HepG2 (cell line): ENCODE measurements around the gene MOV10L1. TPM values are rescaled to one million over a fixed set of nuclear protein-coding genes. Genes with fewer than 3 reads are reported as not detected.
A peak's percentile ranks its signal among the peaks of the same experiment; 100 is the strongest.

Experiments used
- ATAC-seq: fragments of 200-7000 bp; cut with Tn5 transposase; 3 replicates; pipeline ENCODE4 v1.9.1; 2020; ENCODE audit warnings: mild to moderate bottlenecking, moderate library complexity
- BruUV-seq: library from RNA; stranded (reverse); fragments of 400-500 nt; replicated peaks from 2 replicates; lab custom pipeline; 2021; lab: Mats Ljungman, UMichigan
- CTCF ChIA-PET: fragments of 300-600 bp; formaldehyde crosslinking; extraction: SDS; loops from one replicate; lab custom pipeline; 2021; ENCODE audit warnings: low total read pairs, inconsistent platforms, low intra/inter-chr PET ratio; lab: Yijun Ruan, JAX
- POLR2A ChIA-PET: fragments of 350-600 bp; sonication (Branson Sonifier 250); formaldehyde crosslinking; loops from one replicate; lab custom pipeline; 2020; ENCODE audit warnings: antibody characterized with exemption, inconsistent platforms; lab: Yijun Ruan, JAX
- DNase-seq: peaks from one replicate; pipeline ENCODE4 v3.0.0-alpha.2; 2015; ENCODE audit warnings: low spot score
- FAIRE-seq: peaks from 3 replicates; lab custom pipeline; 2011; peaks lifted over from hg19 to GRCh38; lab: Jason Lieb, UNC
- H2AFZ ChIP-seq: one replicate; pipeline ENCODE4 v1.6.1; 2011; ENCODE audit warnings: low read length, inconsistent platforms
- H3K27ac ChIP-seq: fragments of 300-600 bp; 3 replicates; pipeline ENCODE4 v1.8.0; 2011; ENCODE audit warnings: mixed run types, mild to moderate bottlenecking, mixed read lengths, low read length, inconsistent platforms; ENCODE audit not compliant: insufficient read depth; ENCODE audit errors: extremely low read length
- H3K27me3 ChIP-seq, 2 experiments: fragments of 200-600 bp in 1 of 2; 2 replicates in 1 of 2; 3 replicates in 1 of 2; pipeline versions ENCODE4 v1.6.0 to v1.8.0; 2011; ENCODE audit warnings: low read length in 2 of 2, mild to moderate bottlenecking in 2 of 2, moderate library complexity in 2 of 2, inconsistent platforms in 1 of 2; ENCODE audit not compliant: insufficient read depth in 2 of 2, control insufficient read depth in 1 of 2
- H3K36me3 ChIP-seq, 2 experiments: fragments of 200-600 bp in 1 of 2; replicated peaks in 1 of 2; 2 replicates in 1 of 2; 3 replicates in 1 of 2; pipeline versions ENCODE4 v1.5.1 to v1.8.0; 2011; ENCODE audit warnings: low read length in 2 of 2, inconsistent platforms in 1 of 2; ENCODE audit not compliant: insufficient read depth in 2 of 2, control insufficient read depth in 1 of 2
- H3K4me1 ChIP-seq: 2 replicates; pipeline ENCODE4 v1.5.1; 2012; ENCODE audit warnings: low read length, inconsistent platforms; ENCODE audit not compliant: insufficient read depth
- H3K4me2 ChIP-seq: 2 replicates; pipeline ENCODE4 v1.6.0; 2011; ENCODE audit warnings: low read depth, low read length, inconsistent platforms
- H3K4me3 ChIP-seq, 3 experiments: fragments of 200-600 bp in 1 of 3; sonication (generic), shearing (Covaris generic) in 1 of 3; replicated peaks in 1 of 3; 2 replicates each; pipeline ENCODE4 v1.5.1; 2011 to 2016; ENCODE audit warnings: low read length in 3 of 3, inconsistent platforms in 2 of 3, low read depth in 2 of 3, mild to moderate bottlenecking in 2 of 3, control low read depth in 1 of 3, mixed read lengths in 1 of 3; ENCODE audit not compliant: insufficient read depth in 1 of 3
- H3K79me2 ChIP-seq: one replicate; pipeline ENCODE4 v1.6.1; 2011; ENCODE audit warnings: low read length, inconsistent platforms; ENCODE audit not compliant: insufficient read depth
- H3K9ac ChIP-seq: 2 replicates; pipeline ENCODE4 v1.6.0; 2011; ENCODE audit warnings: mild to moderate bottlenecking, low read depth, low read length, inconsistent platforms; ENCODE audit not compliant: insufficient read depth
- H3K9me3 ChIP-seq: 2 replicates; pipeline ENCODE4 v1.5.1; 2012; ENCODE audit warnings: mild to moderate bottlenecking, low read length
- H4K20me1 ChIP-seq: 2 replicates; pipeline ENCODE4 v1.6.0; 2011; ENCODE audit warnings: inconsistent platforms, mild to moderate bottlenecking, low read length, moderate library complexity; ENCODE audit not compliant: insufficient read depth
- GABPB1 ChIP-seq: IDR thresholded peaks from 2 replicates; pipeline ENCODE4 v1.6.1; 2016; ENCODE audit warnings: mild to moderate bottlenecking, missing genetic modification reagents, moderate library complexity, missing compliant biosample characterization
- PBX2 ChIP-seq: IDR thresholded peaks from 2 replicates; pipeline ENCODE4 v1.6.1; 2016; ENCODE audit warnings: control low read depth
- STAG1 ChIP-seq: sonication (generic); formaldehyde crosslinking; IDR thresholded peaks from 2 replicates; pipeline ENCODE4 v1.4.0; 2020; ENCODE audit warnings: missing genetic modification reagents
- USF2 ChIP-seq, 2 experiments: sonication (generic) in 1 of 2; formaldehyde crosslinking in 1 of 2; IDR thresholded peaks; 2 replicates each; pipeline versions ENCODE4 v1.5.1 to v1.6.1; 2011 to 2020; ENCODE audit warnings: borderline replicate concordance in 1 of 2, low read depth in 1 of 2, low read length in 1 of 2, mild to moderate bottlenecking in 1 of 2, missing genetic modification reagents in 1 of 2, moderate library complexity in 1 of 2
- ZKSCAN5 ChIP-seq: sonication (generic); formaldehyde crosslinking; IDR thresholded peaks from 2 replicates; pipeline ENCODE4 v1.5.1; 2020; ENCODE audit warnings: mild to moderate bottlenecking, missing genetic modification reagents
- ZNF550 ChIP-seq: sonication (generic); formaldehyde crosslinking; IDR thresholded peaks from 2 replicates; pipeline ENCODE4 v1.4.0; 2020; ENCODE audit warnings: mild to moderate bottlenecking, missing genetic modification reagents, borderline replicate concordance
- ZSCAN20 ChIP-seq: sonication (generic); formaldehyde crosslinking; IDR thresholded peaks from 2 replicates; pipeline ENCODE4 v1.4.0; 2020; ENCODE audit warnings: missing genetic modification reagents, mild to moderate bottlenecking, borderline replicate concordance
- WGBS: methylation state at CpG from one replicate; pipeline ENCODE4 v1.1.6; 2017; ENCODE audit warnings: low lambda C conversion rate; 5-methylcytosine and 5-hydroxymethylcytosine counted together
- in situ Hi-C: cut with HindIII; loops from 2 replicates; pipeline ENCODE4 v1.10.0; 2017; ENCODE audit warnings: low pct_unique_long_range_greater_than_20kb; ENCODE audit not compliant: extremely low pct_ligation_motif_present
- intact Hi-C: fragments of 100-400 bp; cut with micrococcal nuclease; formaldehyde crosslinking; loops from one replicate; pipeline ENCODE4 v1.10.0; 2022; ENCODE audit not compliant: unreplicated experiment
- polyA plus RNA-seq, 8 experiments: library from polyadenylated mRNA; depleted of rRNA in 3 of 8; stranded (reverse) in 7 of 8; unstranded in 1 of 8; fragments of >200 nt; fragmentation: Illumina TruSeq in 4 of 8; extraction: Trizol in 4 of 8; gene quantifications; 2 replicates each; pipeline versions ENCODE4 v1.2.1 to v1.2.3, GENCODE V29; 2011 to 2016; ENCODE audit warnings: low read depth in 4 of 8, missing spikeins in 1 of 8, mixed read lengths in 1 of 8; ENCODE audit not compliant: insufficient read depth in 1 of 8
- total RNA-seq, 5 experiments: library from RNA; depleted of rRNA; stranded (reverse); fragments of >200 nt; fragmentation: Illumina TruSeq; extraction: Trizol; gene quantifications; 2 replicates each; pipeline ENCODE4 v1.2.3, GENCODE V29; 2016; ENCODE audit warnings: low read depth in 1 of 5
- TF ChIP-seq, protein P1 (sequence below): sonication (generic); formaldehyde crosslinking; IDR thresholded peaks from 2 replicates; pipeline ENCODE4 v1.4.0; 2020; ENCODE audit warnings: missing genetic modification reagents

MOV10L1 gene
- total and polyA plus RNA-seq, 2 of the 13 experiments (the other 11 are each of a cell fraction or from before 2014, with no cell fraction given), result 0.11 to 0.12 TPM

- TF ChIP-seq, protein P1, sequence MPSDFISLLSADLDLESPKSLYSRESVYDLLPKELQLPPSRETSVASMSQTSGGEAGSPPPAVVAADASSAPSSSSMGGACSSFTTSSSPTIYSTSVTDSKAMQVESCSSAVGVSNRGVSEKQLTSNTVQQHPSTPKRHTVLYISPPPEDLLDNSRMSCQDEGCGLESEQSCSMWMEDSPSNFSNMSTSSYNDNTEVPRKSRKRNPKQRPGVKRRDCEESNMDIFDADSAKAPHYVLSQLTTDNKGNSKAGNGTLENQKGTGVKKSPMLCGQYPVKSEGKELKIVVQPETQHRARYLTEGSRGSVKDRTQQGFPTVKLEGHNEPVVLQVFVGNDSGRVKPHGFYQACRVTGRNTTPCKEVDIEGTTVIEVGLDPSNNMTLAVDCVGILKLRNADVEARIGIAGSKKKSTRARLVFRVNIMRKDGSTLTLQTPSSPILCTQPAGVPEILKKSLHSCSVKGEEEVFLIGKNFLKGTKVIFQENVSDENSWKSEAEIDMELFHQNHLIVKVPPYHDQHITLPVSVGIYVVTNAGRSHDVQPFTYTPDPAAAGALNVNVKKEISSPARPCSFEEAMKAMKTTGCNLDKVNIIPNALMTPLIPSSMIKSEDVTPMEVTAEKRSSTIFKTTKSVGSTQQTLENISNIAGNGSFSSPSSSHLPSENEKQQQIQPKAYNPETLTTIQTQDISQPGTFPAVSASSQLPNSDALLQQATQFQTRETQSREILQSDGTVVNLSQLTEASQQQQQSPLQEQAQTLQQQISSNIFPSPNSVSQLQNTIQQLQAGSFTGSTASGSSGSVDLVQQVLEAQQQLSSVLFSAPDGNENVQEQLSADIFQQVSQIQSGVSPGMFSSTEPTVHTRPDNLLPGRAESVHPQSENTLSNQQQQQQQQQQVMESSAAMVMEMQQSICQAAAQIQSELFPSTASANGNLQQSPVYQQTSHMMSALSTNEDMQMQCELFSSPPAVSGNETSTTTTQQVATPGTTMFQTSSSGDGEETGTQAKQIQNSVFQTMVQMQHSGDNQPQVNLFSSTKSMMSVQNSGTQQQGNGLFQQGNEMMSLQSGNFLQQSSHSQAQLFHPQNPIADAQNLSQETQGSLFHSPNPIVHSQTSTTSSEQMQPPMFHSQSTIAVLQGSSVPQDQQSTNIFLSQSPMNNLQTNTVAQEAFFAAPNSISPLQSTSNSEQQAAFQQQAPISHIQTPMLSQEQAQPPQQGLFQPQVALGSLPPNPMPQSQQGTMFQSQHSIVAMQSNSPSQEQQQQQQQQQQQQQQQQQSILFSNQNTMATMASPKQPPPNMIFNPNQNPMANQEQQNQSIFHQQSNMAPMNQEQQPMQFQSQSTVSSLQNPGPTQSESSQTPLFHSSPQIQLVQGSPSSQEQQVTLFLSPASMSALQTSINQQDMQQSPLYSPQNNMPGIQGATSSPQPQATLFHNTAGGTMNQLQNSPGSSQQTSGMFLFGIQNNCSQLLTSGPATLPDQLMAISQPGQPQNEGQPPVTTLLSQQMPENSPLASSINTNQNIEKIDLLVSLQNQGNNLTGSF (CRISPR knock-in tag), result no peak
- TF ChIP-seq ZSCAN20 (CRISPR knock-in tag) (no peak), ZNF550 (CRISPR knock-in tag) (no peak)
These were observed 27.2 kb upstream of the MOV10L1 start (continued) for GRCh38 chr22:50062509-50063135.

DNA sequence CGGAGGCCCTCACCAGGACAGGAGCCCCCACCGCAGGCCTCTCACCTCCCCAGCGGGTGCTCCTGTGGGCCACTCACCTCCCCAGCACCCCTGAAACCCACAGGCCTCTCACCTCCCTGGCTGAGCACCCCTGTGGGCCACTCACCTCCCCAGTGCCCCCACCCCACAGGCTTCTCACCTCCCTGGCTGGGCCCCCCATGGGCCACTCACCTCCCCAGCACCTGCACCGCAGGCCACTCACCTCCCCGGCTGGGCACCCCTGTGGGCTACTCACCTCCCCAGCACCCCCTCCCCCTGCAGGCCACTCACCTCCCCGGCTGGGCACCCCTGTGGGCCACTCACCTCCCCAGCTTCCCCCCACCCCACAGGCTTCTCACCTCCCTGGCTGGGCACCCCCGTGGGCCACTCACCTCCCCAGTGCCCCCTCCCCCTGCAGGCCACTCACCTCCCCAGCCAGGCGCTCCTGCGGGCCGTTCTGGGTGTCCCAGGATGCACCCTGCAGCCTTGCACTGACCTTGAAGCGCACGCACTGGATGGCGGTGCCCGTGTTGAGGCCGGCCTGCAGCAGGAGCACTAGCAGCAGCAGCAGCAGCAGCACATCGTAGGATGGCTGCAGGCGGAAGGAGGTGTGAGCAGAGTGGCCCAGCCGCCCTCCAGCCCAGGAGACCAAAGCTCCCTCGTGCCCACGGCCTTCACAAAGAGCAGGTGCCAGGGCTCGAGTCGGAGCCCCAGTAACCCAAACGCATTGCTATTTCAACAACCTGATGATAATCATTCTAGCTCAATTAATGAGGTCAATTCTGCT, 26.0 kb upstream of the MOV10L1 start:
- Histone ChIP-seq H3K27me3 (peaks cover 4 to 37% of the 10 kb centered on the region in 2 experiments), H2AFZ (no peak overlapping the region), H3K4me1 (no peaks in the 10 kb centered on the region), H4K20me1 (no peaks in the 10 kb centered on the region)
- in situ Hi-C loops, result no loop called here
- CTCF ChIA-PET, result no interaction called here
- ATAC-seq (no peak), FAIRE-seq (no peak)
- TF ChIP-seq GABPB1 (CRISPR knock-in tag), result no peak
- TF ChIP-seq ZKSCAN5 (CRISPR knock-in tag), result 0 out of 2 replicates have a peak, but pooled peaks have one; percentile 40
- no peak for TF ChIP-seq STAG1
- TF ChIP-seq PBX2, result no peak
- TF ChIP-seq USF2 (IDR thresholded peaks at IDR 0.05; ENCODE audit: low read depth, low read length), result no peak
- TF ChIP-seq USF2 (CRISPR knock-in tag; IDR thresholded peaks at IDR 0.05; ENCODE audit: borderline replicate concordance), result no peak
- TF ChIP-seq, all 625 proteins: peak for 1
- intact Hi-C loops, result no loop called here
- H3K4me2 ChIP-seq, result no peak overlapping the region
- H3K79me2 ChIP-seq, result no peaks in the 10 kb centered on the region
- no peaks in the 10 kb centered on the region for H3K9me3 ChIP-seq
- no peak overlapping the region for H3K9ac ChIP-seq
- BruUV-seq, result no TSS peak
- H3K36me3 ChIP-seq, result no peaks in the 10 kb centered on the region
- no peak for DNase-seq
- no peak overlapping the region for H3K27ac ChIP-seq
- 51% methylated on average over 10 of the region's 23 CpGs for WGBS
- no peak overlapping the region for H3K4me3 ChIP-seq
- POLR2A ChIA-PET, result no interaction called here
